GM19455 (cell line): ENCODE measurements around the gene RFTN2.
"Not testable (repeated sequence)": the region's sequence is repeated elsewhere in the genome, so short reads cannot be mapped to it uniquely, and the experiment has no call there.

ENCODE experiments used
- ATAC-seq: cut with Tn5 transposase; IDR thresholded peaks from one replicate; pipeline ENCODE4 v1.9.1; 2021; ENCODE audit not compliant: unreplicated experiment

Gene RFTN2

GRCh38 chr2:197606180-197606579 lies 69.2 kb downstream of the RFTN2 start:
- peak; percentile 86 for ATAC-seq

GRCh38 chr2:197604117-197604860 lies 71.1 kb downstream of the RFTN2 start:
- ATAC-seq, result no peak

GRCh38 chr2:197601726-197602125 lies 73.7 kb downstream of the RFTN2 start:
- ATAC-seq, result no peak

DNA sequence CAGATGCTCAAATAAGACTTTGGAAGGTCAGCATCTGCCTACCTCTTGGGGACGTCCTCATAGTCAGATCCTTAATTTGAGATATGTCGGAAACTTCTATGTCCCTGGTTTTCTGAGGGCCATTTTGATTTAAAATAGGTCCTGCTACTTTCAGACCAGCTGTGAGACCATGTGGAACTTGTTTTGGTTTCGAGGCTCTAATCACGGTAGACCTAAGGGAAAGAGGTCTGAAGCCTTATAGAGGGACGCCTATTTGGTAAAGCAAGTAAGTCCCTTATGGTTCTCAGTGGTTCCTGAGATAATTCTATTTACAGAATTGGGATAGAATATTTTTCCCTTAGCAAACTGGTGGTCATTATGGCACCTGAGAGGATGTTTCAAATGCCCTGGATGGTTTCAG lies 75.1 kb downstream of the RFTN2 start:
- no peak for ATAC-seq

DNA sequence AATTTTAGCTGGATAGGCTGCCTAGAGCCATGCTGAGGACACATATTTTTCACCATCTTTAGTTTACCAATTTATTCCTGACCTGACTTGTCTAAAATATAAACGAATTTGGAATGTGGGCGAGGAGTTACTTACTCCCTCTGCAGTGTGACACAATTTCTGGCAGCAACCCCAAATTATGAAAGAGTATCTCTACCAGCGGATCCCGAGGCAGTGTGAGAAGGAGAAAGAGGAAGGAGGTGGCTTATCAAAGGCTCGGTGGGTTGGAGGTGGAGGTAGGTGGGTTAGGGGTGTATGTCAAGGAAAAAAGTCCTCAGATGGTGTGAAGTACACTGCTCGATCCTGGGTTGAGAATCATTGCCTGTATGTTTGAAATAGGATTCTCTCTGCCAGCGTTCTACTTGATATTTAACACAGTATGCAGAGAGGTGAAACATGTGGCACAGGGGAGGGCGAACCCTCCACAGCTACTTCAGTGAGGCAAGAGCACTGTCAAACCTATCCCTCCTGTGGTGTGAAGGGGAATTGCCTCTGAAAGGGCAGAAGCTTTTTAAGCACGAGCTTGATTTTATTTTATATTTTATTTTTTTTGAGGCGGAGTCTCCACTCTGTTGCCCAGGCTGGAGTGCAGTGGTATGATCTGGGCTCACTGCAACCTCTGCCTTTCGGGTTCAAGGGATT lies 76.0 kb downstream of the RFTN2 start:
- ATAC-seq, result peak; percentile 62

DNA sequence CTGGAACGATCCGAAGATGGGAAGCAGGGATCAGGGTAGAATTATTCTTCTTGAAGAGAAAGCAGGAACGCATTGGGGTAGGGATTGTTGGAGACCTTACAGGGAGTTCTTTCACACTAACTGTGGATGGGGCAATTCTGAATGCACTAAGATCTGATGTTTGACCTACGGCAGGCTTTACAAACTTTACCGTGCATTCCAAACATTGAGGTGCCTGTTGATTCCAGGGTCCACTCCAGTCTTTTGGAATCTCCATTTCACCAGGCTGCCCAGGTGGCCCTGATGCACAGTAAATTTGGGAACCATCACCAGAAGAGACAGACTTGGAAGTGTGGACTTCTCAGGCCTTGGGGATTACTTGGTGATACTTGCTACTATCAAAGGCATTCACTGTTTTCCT lies 76.9 kb downstream of the RFTN2 start:
- no peak for ATAC-seq

GRCh38 chr2:197597166-197597565 lies 78.2 kb downstream of the RFTN2 start:
- no peak for ATAC-seq

GRCh38 chr2:197596766-197597165 lies 78.6 kb downstream of the RFTN2 start:
- no peak for ATAC-seq

DNA sequence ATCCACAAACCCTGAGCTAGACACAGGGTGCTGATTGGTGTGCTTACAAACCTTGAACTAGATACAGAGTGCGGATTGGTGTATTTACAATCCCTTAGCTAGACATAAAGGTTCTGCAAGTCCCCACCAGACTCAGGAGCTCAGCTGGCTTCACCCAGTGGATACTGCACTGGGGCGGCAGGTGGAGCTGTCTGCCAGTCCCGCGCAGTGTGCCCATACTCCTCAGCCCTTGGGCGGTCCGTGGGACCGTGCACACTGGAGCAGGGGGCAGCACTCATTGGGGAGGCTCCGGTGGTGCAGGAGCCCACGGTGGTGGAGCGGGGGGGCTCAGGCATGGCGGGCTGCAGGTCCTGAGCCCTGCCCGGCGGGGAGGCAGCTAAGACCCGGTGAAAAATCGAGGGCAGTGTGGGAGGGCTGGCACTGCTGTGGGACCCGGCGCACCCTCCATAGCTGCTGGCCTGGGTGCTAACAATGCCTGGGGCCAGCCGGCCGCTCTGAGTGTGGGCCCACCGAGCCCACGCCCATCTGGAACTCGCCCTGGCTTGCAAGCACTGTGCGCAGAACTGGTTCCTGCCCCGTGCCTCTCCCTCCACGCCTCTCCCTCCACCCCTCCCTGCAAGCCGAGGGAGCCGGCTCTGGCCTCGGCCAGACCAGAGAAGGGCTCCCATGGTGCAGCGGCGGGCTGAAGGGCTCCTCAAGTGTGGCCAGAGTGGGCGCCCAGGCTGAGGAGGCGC lies 83.9 kb downstream of the RFTN2 start:
- ATAC-seq, result no peak

DNA sequence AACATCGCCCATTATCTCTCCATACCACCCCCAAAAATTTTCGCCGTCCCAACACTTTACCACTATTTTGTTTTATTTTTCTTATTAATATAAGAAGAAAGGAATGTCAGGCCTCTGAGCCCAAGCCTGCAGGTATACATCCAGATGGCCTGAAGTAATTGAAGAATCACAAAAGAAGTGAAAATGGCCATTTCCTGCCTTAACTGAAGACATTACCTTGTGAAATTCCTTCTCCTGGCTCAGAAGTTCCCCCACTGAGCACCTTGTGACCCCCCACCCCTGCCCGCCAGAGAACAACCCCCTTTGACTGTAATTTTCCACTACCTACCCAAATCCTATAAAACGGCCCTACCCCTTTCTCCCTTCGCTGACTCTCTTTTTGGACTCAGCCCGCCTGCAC lies 88.1 kb downstream of the RFTN2 start:
- ATAC-seq, result not testable (repeated sequence)

DNA sequence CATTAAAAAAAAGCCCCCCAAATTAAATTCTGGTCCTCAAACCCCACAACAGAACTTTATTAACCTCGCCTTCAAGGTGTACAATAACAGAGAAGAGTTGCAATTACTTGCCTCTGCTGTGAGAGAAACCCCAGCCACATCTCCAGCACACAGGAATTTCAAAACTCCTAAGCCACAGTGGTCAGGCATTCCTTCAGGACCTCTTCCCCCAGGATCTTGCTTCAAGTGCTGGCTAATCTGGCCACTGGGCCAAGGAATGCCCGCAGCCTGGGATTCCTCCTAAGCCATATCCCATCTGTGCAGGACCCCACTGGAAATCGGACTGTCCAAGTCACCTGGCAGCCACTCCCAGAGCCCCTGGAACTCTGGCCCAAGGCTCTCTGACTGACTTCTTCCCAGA lies 95.2 kb downstream of the RFTN2 start:
- ATAC-seq, result not testable (repeated sequence)

- not testable (repeated sequence) for ATAC-seq
Measured at GRCh38 chr2:197578294-197578693, 97.1 kb downstream of the RFTN2 start.

GRCh38 chr2:197577446-197577845 lies 97.9 kb downstream of the RFTN2 start:
- ATAC-seq, result no peak

DNA sequence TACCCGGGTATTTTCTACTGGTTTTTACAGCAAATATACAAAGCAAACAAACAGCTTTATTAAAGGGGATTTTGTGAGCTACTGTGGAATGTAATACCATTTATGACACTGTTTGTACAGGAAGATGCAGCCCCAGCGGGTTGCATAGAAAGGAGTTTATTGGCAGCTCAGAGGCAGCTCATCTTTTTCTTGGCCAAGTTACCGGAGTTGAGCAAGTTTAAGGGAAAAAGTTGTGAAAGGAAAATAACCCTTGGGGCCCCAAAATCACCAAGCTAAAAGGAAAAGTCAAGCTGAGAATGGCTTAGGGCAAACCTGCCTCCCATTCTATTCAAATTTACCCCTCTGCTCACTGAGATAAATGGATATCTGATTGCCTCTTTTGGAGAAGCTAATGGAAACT lies 98.8 kb downstream of the RFTN2 start:
- no peak for ATAC-seq

GRCh38 chr2:197575987-197576386 lies 99.4 kb downstream of the RFTN2 start:
- no peak for ATAC-seq

DNA sequence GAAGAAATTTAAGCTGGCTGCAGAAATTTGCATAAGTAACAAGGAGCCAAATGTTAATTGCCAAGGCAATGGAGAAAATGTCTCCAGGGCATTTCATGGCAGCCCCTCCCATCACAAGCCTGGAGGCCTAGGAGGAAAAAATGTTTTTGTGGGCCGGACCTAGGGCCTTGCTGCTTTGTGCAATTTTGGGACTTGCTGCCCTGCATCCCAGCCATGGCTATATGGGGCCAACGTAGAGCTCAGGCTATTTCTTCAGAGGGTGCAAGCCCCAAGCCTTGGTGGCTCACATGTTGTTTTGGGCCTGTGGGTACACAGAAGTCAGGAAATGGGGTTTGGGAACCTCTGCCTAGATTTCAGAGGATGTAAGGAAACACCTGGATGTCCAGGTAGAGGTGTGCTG lies 101.8 kb downstream of the RFTN2 start:
- no peak for ATAC-seq

GRCh38 chr2:197571627-197572271 lies 103.6 kb downstream of the RFTN2 start:
- no peak for ATAC-seq

- ATAC-seq, result no peak
Measured at GRCh38 chr2:197560146-197560665, 115.2 kb downstream of the RFTN2 start.

- no peak for ATAC-seq
Measured at GRCh38 chr2:197559681-197560080, 115.7 kb downstream of the RFTN2 start.

GRCh38 chr2:197558393-197558792 lies 117.0 kb downstream of the RFTN2 start:
- no peak for ATAC-seq

DNA sequence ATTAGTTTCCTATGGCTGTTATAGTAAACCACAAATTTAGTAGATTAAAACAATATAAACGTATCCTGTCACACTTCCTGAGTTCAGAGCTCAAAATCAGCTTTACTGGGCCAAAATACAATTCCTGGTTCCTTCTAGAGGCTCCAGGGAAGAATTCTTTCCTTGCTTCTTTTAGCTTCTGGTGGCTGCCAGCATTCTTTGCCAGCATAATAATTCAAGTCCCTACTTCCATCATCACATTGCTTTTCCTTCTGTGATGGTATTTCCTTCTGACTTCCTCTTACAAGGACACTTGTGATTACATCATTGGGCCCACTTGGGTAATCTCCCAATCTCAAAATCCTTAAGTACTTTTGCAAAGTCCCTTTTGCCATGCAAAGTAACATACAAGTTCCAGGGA lies 118.9 kb downstream of the RFTN2 start:
- no peak for ATAC-seq
